GM10248 (cell line): Measurements from ENCODE around the gene LRRD1.
"Not testable (repeated sequence)": the region's sequence is repeated elsewhere in the genome, so short reads cannot be mapped to it uniquely, and the experiment has no call there.

Experiments used
- CTCF ChIA-PET: fragments of 300-600 bp; sonication (Branson Sonifier 250); formaldehyde crosslinking; extraction: SDS; loops from one replicate; lab custom pipeline; 2021; ENCODE audit warnings: antibody characterized with exemption; lab: Yijun Ruan, JAX
- POLR2A ChIA-PET: fragments of 350-650 bp; sonication (Branson Sonifier 250); formaldehyde crosslinking; extraction: SDS; loops from one replicate; lab custom pipeline; 2020; ENCODE audit warnings: antibody characterized with exemption; lab: Yijun Ruan, JAX
- DNase-seq: peaks from one replicate; pipeline ENCODE4 v3.0.0; 2012; ENCODE audit errors: extremely low spot score
- TF ChIP-seq, protein P1 (sequence below): IDR thresholded peaks from 2 replicates; pipeline ENCODE4 v1.5.1; 2012; ENCODE audit warnings: mild to moderate bottlenecking, low read depth; ENCODE audit errors: extremely low read depth, missing control alignments, control extremely low read depth

The LRRD1 gene

DNA sequence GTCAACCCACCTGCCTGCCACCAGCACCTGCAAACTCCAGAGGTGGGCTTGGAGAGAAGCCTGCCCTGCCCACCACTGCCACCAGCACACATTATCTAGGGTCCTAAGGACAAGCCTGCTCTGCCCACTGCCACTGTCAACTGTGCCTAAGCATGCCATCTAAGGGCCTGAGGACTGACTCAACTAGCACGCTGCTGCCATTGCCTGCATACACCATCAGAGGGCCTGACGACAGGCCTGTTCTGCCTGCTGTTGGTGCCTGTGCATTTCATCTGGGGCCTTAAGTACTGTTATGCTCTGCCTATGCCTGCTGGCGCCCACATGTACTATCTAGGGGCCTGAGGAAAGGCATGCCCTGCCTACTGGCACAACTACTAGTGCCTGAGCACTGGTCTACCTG, 27.0 kb upstream of the LRRD1 start:
- TF ChIP-seq, protein P1, sequence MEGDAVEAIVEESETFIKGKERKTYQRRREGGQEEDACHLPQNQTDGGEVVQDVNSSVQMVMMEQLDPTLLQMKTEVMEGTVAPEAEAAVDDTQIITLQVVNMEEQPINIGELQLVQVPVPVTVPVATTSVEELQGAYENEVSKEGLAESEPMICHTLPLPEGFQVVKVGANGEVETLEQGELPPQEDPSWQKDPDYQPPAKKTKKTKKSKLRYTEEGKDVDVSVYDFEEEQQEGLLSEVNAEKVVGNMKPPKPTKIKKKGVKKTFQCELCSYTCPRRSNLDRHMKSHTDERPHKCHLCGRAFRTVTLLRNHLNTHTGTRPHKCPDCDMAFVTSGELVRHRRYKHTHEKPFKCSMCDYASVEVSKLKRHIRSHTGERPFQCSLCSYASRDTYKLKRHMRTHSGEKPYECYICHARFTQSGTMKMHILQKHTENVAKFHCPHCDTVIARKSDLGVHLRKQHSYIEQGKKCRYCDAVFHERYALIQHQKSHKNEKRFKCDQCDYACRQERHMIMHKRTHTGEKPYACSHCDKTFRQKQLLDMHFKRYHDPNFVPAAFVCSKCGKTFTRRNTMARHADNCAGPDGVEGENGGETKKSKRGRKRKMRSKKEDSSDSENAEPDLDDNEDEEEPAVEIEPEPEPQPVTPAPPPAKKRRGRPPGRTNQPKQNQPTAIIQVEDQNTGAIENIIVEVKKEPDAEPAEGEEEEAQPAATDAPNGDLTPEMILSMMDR: no peak
- ChIA-PET POLR2A (no interaction called here), CTCF (interaction anchor here (1.2 kb wide), 1 partner anchor 10 kb away, joined by 3 read pairs; no protein-coding TSS in a partner anchor)
- no peak for DNase-seq

DNA sequence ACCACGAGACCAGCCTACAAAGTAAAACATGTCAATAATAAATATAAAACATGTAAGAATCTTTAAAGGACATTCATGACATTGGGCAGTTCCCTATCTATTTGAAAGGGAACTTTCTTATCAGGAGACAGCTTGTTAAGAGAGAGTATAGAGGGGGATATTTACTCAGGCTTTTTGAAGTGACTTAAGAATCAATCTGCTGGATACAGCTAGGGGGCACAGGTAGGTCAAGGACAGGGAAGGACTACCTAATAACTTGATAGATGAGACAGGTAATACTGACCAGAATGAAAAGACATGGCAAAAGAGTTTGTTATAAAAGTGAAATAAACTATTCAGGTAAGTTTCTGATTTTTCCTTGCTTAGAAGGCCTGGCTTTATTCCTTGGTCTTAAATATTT, 21.8 kb upstream of the LRRD1 start:
- DNase-seq: no peak
- TF ChIP-seq, protein P1: no peak
- ChIA-PET POLR2A (no interaction called here), CTCF (interaction anchor here (1.0 to 1.4 kb wide), 5 partner anchors 11 to 261 kb away, joined by 3 to 7 read pairs (median 3); partner anchors contain the start of gene LRRD1)

DNA sequence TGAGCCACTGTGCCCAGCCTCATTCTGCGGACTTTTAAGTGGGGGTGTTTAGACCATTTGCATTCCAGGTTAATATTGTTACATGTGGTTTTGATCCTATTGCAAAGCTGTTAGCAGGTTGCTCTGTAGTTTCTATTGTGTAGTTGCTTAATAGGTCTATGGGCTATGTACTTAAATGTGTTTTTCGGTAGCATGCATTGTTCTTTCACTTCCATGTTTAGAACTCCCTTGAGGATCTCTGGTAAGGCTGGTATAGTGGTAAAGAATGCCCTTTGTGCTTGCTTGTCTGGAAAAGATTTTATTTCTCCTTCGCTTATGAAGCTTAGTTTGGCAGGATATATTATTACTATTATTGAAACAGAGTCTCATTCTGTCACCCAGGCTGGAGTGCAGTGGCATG, 13.4 kb upstream of the LRRD1 start:
- no peak for DNase-seq
- CTCF ChIA-PET: interaction anchor here (6.6 kb wide), 1 partner anchor 13 kb away, joined by 44 read pairs; the partner anchor contains the start of gene LRRD1
- TF ChIP-seq, protein P1: no peak
- POLR2A ChIA-PET: no interaction called here

- POLR2A ChIA-PET, DNase-seq: not testable (repeated sequence)
- CTCF ChIA-PET: interaction anchor here (2.0 kb wide), 1 partner anchor 10 kb away, joined by 8 read pairs; the partner anchor contains the start of gene LRRD1
Measured at GRCh38 chr7:92189246-92189645, 10.3 kb upstream of the LRRD1 start.

GRCh38 chr7:92184294-92184693, 5.4 kb upstream of the LRRD1 start:
- CTCF ChIA-PET, DNase-seq, POLR2A ChIA-PET: not testable (repeated sequence)

GRCh38 chr7:92177362-92177761, 1.6 kb downstream of the LRRD1 start:
- CTCF ChIA-PET: interaction anchor here (0.6 to 5.2 kb wide), 7 partner anchors 10 to 284 kb away, joined by 3 to 44 read pairs (median 6); partner anchors contain the start of gene GATAD1

DNA sequence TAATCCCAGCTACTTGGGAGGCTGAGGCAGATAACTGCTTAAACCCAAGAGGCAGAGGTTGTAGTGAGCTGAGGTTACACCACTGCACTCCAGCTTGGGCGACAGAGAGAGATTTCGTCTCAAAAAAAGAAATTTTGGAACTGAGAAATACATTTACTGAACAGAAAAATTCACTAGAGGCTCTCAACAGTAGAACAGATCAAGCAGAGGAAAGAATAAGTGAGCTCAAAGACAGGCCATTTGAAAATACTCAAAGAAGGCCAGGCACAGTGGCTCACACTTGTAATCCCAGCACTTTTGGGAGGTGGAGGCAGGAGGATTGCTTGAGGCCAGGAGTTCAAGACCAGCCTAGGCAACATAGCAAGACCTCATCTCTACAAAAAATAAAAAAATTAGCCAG, 9.4 kb downstream of the LRRD1 start:
- POLR2A ChIA-PET, CTCF ChIA-PET, DNase-seq: not testable (repeated sequence)

More at GRCh38 chr7:92177362-92177761, 1.6 kb downstream of the LRRD1 start:
- POLR2A ChIA-PET: no interaction called here
- TF ChIP-seq, protein P1: no peak
- DNase-seq: no peak

DNA sequence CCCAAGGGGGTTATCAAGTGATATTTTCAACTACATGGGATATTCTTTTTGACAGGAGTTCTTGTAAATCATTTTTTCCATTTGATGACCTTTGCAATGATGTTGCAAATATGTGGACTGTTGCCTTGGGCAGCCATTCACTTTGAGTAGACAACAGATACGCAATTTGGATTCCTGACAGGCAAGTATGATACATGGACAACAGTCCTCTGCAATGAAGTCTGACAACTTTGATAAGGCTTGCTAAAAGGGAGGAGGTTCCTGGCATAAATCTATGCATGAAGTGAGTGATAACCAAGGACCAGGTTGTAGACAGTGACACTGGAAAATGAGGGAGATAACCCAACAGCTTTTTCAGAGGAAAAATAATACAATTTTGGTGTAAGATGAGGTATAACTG, 17.7 kb downstream of the LRRD1 start:
- TF ChIP-seq, protein P1: no peak
- no peak for DNase-seq
- ChIA-PET POLR2A (no interaction called here), CTCF (interaction anchor here (0.7 to 2.4 kb wide), 4 partner anchors 8 to 56 kb away, joined by 3 to 9 read pairs (median 5); partner anchors contain the start of gene LRRD1)
